AG04450 (cell line): Measurements from ENCODE around the gene CUEDC1. TPM values are rescaled to one million over a fixed set of nuclear protein-coding genes. Genes with fewer than 3 reads are reported as not detected.

Experiments used
- CTCF ChIA-PET: fragments of 300-600, 350-600 bp; formaldehyde crosslinking; extraction: SDS; loops from one replicate; lab custom pipeline; 2022; ENCODE audit warnings: antibody characterized with exemption, inconsistent platforms; lab: Charles Lee
- POLR2A ChIA-PET: fragments of 350-600 bp; formaldehyde crosslinking; extraction: SDS; loops from one replicate; lab custom pipeline; 2021; ENCODE audit warnings: antibody characterized with exemption, inconsistent platforms; lab: Yijun Ruan, JAX
- DNase-seq: peaks from one replicate; pipeline ENCODE4 v3.0.0-alpha.2; 2011; ENCODE audit warnings: low read depth, low spot score
- H3K27ac ChIP-seq: one replicate; pipeline ENCODE4 v1.5.1; 2012; ENCODE audit warnings: low read depth, low read length, control low read depth
- H3K27me3 ChIP-seq: one replicate; pipeline ENCODE4 v1.6.0; 2012; ENCODE audit warnings: low read length; ENCODE audit not compliant: control insufficient read depth, insufficient read depth
- H3K4me3 ChIP-seq: 2 replicates; pipeline ENCODE4 v1.5.1; 2011; ENCODE audit warnings: mild to moderate bottlenecking, low read depth, low read length, control low read depth
- H3K9me3 ChIP-seq: 2 replicates; pipeline ENCODE4 v1.5.1; 2012; ENCODE audit warnings: low read length; ENCODE audit not compliant: control insufficient read depth, insufficient read depth
- CTCF ChIP-seq: IDR thresholded peaks from 2 replicates; pipeline ENCODE4 v1.5.1; 2011; ENCODE audit warnings: low read depth, low read length, control low read depth, inconsistent platforms
- polyA plus RNA-seq: library from polyadenylated mRNA; depleted of rRNA; stranded (reverse); fragments of >200 nt; gene quantifications from 2 replicates; pipeline ENCODE4 v1.2.3, GENCODE V29; 2011

Gene CUEDC1
- polyA plus RNA-seq, 1 experiment: 21.6 TPM

DNA sequence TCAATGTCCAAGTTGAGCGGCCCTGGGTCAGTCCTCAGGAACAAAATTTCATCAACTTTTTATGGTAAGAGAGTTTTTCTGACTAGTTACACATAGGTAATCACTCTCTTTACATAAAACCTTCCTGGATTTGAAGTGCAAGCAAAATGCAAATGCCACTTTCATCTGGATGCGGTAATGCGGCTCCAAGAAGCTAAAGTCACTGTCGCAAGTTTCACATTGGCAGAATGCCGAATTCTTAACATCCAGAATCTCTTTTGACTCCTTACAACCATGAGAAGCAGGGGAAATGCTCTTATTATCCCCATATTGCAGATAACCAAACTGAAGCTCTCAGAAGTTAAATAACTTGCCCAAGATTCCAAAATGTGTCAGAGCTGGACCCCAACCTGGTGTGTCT is 135.3 kb downstream of the CUEDC1 start:
- no peak for DNase-seq
- no peaks in the 10 kb centered on the region for H3K9me3 ChIP-seq
- H3K27ac ChIP-seq: no peak overlapping the region
- CTCF ChIA-PET: interaction anchor here (0.7 to 2.5 kb wide), 3 partner anchors 9 to 37 kb away, joined by 3 to 9 read pairs (median 5); no protein-coding TSS in a partner anchor
- no peak for TF ChIP-seq CTCF
- H3K4me3 ChIP-seq: no peak overlapping the region
- POLR2A ChIA-PET: no interaction called here
- H3K27me3 ChIP-seq: peaks cover 11% of the 10 kb centered on the region

DNA sequence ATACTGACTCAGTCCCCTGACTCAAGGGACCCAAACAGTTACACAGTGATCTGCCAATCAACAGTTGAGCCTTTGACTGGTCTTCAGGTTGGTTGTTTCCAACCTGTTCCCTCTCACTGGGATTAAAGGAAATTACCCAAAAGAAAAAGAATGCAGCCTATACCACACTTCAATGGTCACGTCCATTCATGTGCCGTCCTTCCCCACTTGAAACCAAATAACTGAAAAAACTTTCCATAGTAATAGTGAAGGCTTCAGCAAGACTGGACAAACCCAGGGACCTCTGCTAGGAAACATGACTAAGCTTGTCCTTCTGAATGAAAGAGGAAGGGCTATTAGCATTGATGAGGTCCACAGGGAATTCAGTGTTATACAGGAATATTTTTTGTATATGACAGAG is 135.9 kb downstream of the CUEDC1 start:
- ChIA-PET CTCF (interaction anchor here (0.7 to 2.5 kb wide), 2 partner anchors 9 to 36 kb away, joined by 3 to 9 read pairs; no protein-coding TSS in a partner anchor), POLR2A (no interaction called here)
- Histone ChIP-seq H3K27me3 (peaks cover 13% of the 10 kb centered on the region), H3K4me3 (no peak overlapping the region), H3K27ac (no peak overlapping the region), H3K9me3 (no peaks in the 10 kb centered on the region)
- no peak for DNase-seq
- no peak for TF ChIP-seq CTCF

DNA sequence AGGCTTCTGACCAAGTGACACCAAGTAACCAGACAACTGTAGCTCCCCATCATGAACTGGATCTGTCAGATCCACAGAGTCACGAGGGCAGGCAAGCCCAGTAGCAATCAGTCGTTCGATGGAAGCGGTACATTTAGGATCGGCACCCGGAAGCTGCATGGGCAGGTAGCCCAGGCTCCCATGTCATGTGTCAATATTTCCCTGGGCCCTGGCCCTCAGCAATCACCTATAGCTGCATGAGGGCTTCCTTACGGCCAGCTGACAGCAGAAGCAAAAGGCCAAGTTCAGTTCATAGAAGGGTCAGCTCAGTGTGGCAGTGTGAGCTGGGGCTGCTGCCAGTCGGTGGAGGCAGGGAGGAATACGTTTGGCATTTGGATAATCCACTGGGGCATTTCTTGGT is 137.1 kb downstream of the CUEDC1 start:
- ChIA-PET CTCF (interaction anchor here (0.6 to 3.5 kb wide), 5 partner anchors 16 to 1141 kb away, joined by 3 to 18 read pairs (median 5); no protein-coding TSS in a partner anchor), POLR2A (interaction anchor here (0.6 kb wide), 1 partner anchor 689 kb away, joined by 11 read pairs; no protein-coding TSS in a partner anchor)
- Histone ChIP-seq H3K27me3 (peaks cover 16% of the 10 kb centered on the region), H3K27ac (no peak overlapping the region), H3K9me3 (no peaks in the 10 kb centered on the region), H3K4me3 (no peak overlapping the region)
- no peak for DNase-seq
- no peak for TF ChIP-seq CTCF

- CTCF ChIA-PET: interaction anchor here (0.6 to 3.5 kb wide), 4 partner anchors 16 to 1142 kb away, joined by 3 to 18 read pairs (median 7); no protein-coding TSS in a partner anchor
- no peak for DNase-seq
- Histone ChIP-seq H3K27ac (no peak overlapping the region), H3K9me3 (no peaks in the 10 kb centered on the region), H3K4me3 (no peak overlapping the region), H3K27me3 (peaks cover 17% of the 10 kb centered on the region)
- POLR2A ChIA-PET: interaction anchor here (0.6 kb wide), 2 partner anchors 556 to 688 kb away, joined by 4 to 11 read pairs; no protein-coding TSS in a partner anchor
- no peak for TF ChIP-seq CTCF
These were observed 137.9 kb downstream of the CUEDC1 start for GRCh38 chr17:57817299-57817698.

DNA sequence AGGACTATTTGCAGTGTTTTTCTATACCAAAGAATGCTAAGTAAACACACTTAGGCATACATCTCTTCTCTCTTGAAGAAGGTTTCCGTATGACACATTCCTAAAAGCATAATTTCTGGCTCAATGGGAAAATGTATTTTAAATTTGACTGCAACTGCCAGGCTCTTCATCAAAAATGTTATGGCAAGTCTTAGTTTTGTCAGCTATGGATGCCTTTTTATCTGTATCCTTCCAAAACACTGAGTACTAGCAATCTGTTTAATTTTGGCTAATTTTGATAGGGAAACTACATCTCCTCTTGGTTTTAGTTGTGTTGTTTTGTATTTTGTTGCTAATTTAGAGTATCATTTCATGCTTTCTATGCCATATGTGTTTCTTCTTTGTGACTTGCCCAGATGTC is 140.8 kb downstream of the CUEDC1 start:
- ChIA-PET POLR2A (no interaction called here), CTCF (interaction anchor here (1.6 to 2.9 kb wide), 2 partner anchors 19 to 31 kb away, joined by 4 to 22 read pairs; no protein-coding TSS in a partner anchor)
- H3K27ac ChIP-seq: no peak overlapping the region
- no peaks in the 10 kb centered on the region for H3K9me3 ChIP-seq
- H3K27me3 ChIP-seq: peaks cover 30% of the 10 kb centered on the region
- no peak for TF ChIP-seq CTCF
- no peak for DNase-seq
- no peak overlapping the region for H3K4me3 ChIP-seq
